T-helper 2 cell treated with Interferon-gamma antibody and Interleukin-4, amounts not matched to agents 5 μg/mL and 100 μg/mL, for 36 hours (primary cell): ENCODE results near the gene FREM1.

Source experiments
- DNase-seq: peaks from one replicate; pipeline ENCODE4 v3.0.0; 2021; ENCODE audit warnings: low spot score
- H3K27ac Mint-ChIP-seq: one replicate; pipeline ENCODE4 v1.8.0; 2021; ENCODE audit warnings: mild to moderate bottlenecking, mixed read lengths
- H3K27me3 Mint-ChIP-seq: one replicate; pipeline ENCODE4 v1.8.0; 2021; ENCODE audit warnings: low read depth, mixed read lengths
- H3K36me3 Mint-ChIP-seq: one replicate; pipeline ENCODE4 v1.8.0; 2021; ENCODE audit warnings: low read depth, mixed read lengths
- H3K4me1 Mint-ChIP-seq: one replicate; pipeline ENCODE4 v1.8.0; 2021; ENCODE audit warnings: low read depth, mixed read lengths
- H3K4me3 Mint-ChIP-seq: one replicate; pipeline ENCODE4 v1.8.0; 2022; ENCODE audit warnings: mild to moderate bottlenecking, moderate library complexity, mixed read lengths
- H3K9me3 Mint-ChIP-seq: one replicate; pipeline ENCODE4 v1.8.0; 2021; ENCODE audit warnings: mixed read lengths

The FREM1 gene

GRCh38 chr9:14702200-14702720, 208.0 kb downstream of the FREM1 start:
- Mint-ChIP-seq H3K4me3 (no peak overlapping the region), H3K4me1 (no peaks in the 10 kb centered on the region), H3K27me3 (peaks cover 6% of the 10 kb centered on the region)

GRCh38 chr9:14693251-14693861, 216.9 kb downstream of the FREM1 start, which contains the start of gene ZDHHC21:
ZDHHC21 (minus strand) TSS chr9:14693432; CDS start chr9:14674340, 19,092 bp downstream.
- H3K4me1 Mint-ChIP-seq = peaks cover 25% of the 10 kb centered on the region
- peak; percentile 69 for DNase-seq
- peaks cover 7% of the 10 kb centered on the region for H3K27me3 Mint-ChIP-seq
- no peaks in the 10 kb centered on the region for H3K9me3 Mint-ChIP-seq
- H3K4me3 Mint-ChIP-seq = peak within 1 kb of the TSS; percentile 94
- peaks cover 12% of the 10 kb centered on the region for H3K36me3 Mint-ChIP-seq
- peak within 1 kb of the TSS; percentile 93 for H3K27ac Mint-ChIP-seq

More at GRCh38 chr9:14702200-14702720, 208.0 kb downstream of the FREM1 start:
- Mint-ChIP-seq H3K27ac (no peak overlapping the region), H3K36me3 (no peaks in the 10 kb centered on the region), H3K9me3 (peaks cover 22% of the 10 kb centered on the region)
- no peak for DNase-seq

GRCh38 chr9:14692470-14693250, 217.6 kb downstream of the FREM1 start:
- Mint-ChIP-seq H3K4me1 (peaks cover 26% of the 10 kb centered on the region), H3K36me3 (peaks cover 13% of the 10 kb centered on the region), H3K27me3 (peaks cover 4% of the 10 kb centered on the region), H3K4me3 (peak overlapping the region; percentile 94), H3K9me3 (no peaks in the 10 kb centered on the region), H3K27ac (peak overlapping the region; percentile 87)
- DNase-seq = no peak

GRCh38 chr9:14690948-14691730, 219.1 kb downstream of the FREM1 start:
- peaks cover 21% of the 10 kb centered on the region for H3K36me3 Mint-ChIP-seq
- no peak overlapping the region for H3K27ac Mint-ChIP-seq
- H3K9me3 Mint-ChIP-seq = no peaks in the 10 kb centered on the region
- peak overlapping the region; percentile 30 for H3K4me3 Mint-ChIP-seq
- H3K4me1 Mint-ChIP-seq = peaks cover 26% of the 10 kb centered on the region
- DNase-seq = no peak
- H3K27me3 Mint-ChIP-seq = no peaks in the 10 kb centered on the region

- Mint-ChIP-seq H3K9me3 (peaks cover 6% of the 10 kb centered on the region), H3K4me3 (no peak overlapping the region), H3K36me3 (peaks cover 36% of the 10 kb centered on the region), H3K27ac (no peak overlapping the region), H3K27me3 (no peaks in the 10 kb centered on the region), H3K4me1 (peaks cover 23% of the 10 kb centered on the region)
- DNase-seq = no peak
Observed at GRCh38 chr9:14687042-14687719, 223.0 kb downstream of the FREM1 start.

GRCh38 chr9:14686168-14686567, 224.1 kb downstream of the FREM1 start:
- H3K27ac Mint-ChIP-seq = no peak overlapping the region
- H3K27me3 Mint-ChIP-seq = no peaks in the 10 kb centered on the region
- H3K36me3 Mint-ChIP-seq = peaks cover 38% of the 10 kb centered on the region
- H3K9me3 Mint-ChIP-seq = peaks cover 6% of the 10 kb centered on the region
- no peak for DNase-seq
- H3K4me3 Mint-ChIP-seq = no peak overlapping the region
- peaks cover 16% of the 10 kb centered on the region for H3K4me1 Mint-ChIP-seq
